PC-3 (cell line): ENCODE data around the gene SPOUT1. TPM values are rescaled to one million over a fixed set of nuclear protein-coding genes. Genes with fewer than 3 reads are reported as not detected.

Experiments used
- ATAC-seq: fragments of 200-7000 bp; cut with Tn5 transposase; 2 replicates; pipeline ENCODE4 v1.9.1; 2020; ENCODE audit warnings: mild to moderate bottlenecking, moderate library complexity
- BruUV-seq: library from RNA; stranded (reverse); fragments of 400-500 nt; replicated peaks from 2 replicates; lab custom pipeline; 2021; lab: Mats Ljungman, UMichigan
- CTCF ChIA-PET: fragments of 300-600 bp; sonication (Branson Sonifier 250); formaldehyde crosslinking; loops from one replicate; lab custom pipeline; 2022; ENCODE audit warnings: antibody characterized with exemption; lab: Charles Lee
- POLR2A ChIA-PET: fragments of 300-600 bp; sonication (Branson Sonifier 250); formaldehyde crosslinking; loops from one replicate; lab custom pipeline; 2022; ENCODE audit warnings: antibody characterized with exemption; ENCODE audit not compliant: unreplicated experiment; lab: Charles Lee
- DNase-seq: peaks from one replicate; pipeline ENCODE4 v3.0.0-alpha.2; 2015
- H2AFZ ChIP-seq: fragments of 300-600 bp; sonication (generic); 2 replicates; pipeline ENCODE4 v1.6.0; 2016; ENCODE audit warnings: antibody characterized with exemption, low read length
- H3F3A ChIP-seq: fragments of 300-600 bp; sonication (generic); one replicate; pipeline ENCODE4 v1.6.0; 2017; ENCODE audit warnings: antibody characterized with exemption, low read length, control low read depth, mild to moderate bottlenecking; ENCODE audit not compliant: unreplicated experiment
- H3K27ac ChIP-seq: fragments of 300-600 bp; sonication (generic); 2 replicates; pipeline ENCODE4 v1.5.1; 2016; ENCODE audit warnings: mild to moderate bottlenecking, low read length
- H3K27me3 ChIP-seq: fragments of 300-600 bp; sonication (generic); 2 replicates; pipeline ENCODE4 v1.6.1; 2016; ENCODE audit warnings: low read length, mixed read lengths
- H3K36me3 ChIP-seq: fragments of 300-600 bp; sonication (generic); 2 replicates; pipeline ENCODE4 v1.6.1; 2016; ENCODE audit warnings: low read depth, mixed run types, low read length, mixed read lengths
- H3K4me1 ChIP-seq: fragments of 300-600 bp; sonication (generic); 2 replicates; pipeline ENCODE4 v1.5.1; 2016; ENCODE audit warnings: low read length; ENCODE audit not compliant: insufficient read depth
- H3K4me2 ChIP-seq: fragments of 300-600 bp; sonication (generic); 2 replicates; pipeline ENCODE4 v1.6.0; 2016; ENCODE audit warnings: low read length
- H3K4me3 ChIP-seq: fragments of 300-600 bp; sonication (generic); 2 replicates; pipeline ENCODE4 v1.5.1; 2016; ENCODE audit warnings: mild to moderate bottlenecking, low read length, mixed read lengths
- H3K79me2 ChIP-seq: fragments of 300-600 bp; sonication (generic); 2 replicates; pipeline ENCODE4 v1.6.1; 2017; ENCODE audit warnings: low read length, mixed read lengths
- H3K9ac ChIP-seq: fragments of 300-600 bp; sonication (generic); 2 replicates; pipeline ENCODE4 v1.6.0; 2016; ENCODE audit warnings: mild to moderate bottlenecking, low read length
- H3K9me2 ChIP-seq: fragments of 300-600 bp; sonication (generic); replicated peaks from 2 replicates; pipeline ENCODE4 v1.6.1; 2016; ENCODE audit warnings: mixed run types, low read length, mixed read lengths
- H3K9me3 ChIP-seq: fragments of 300-600 bp; sonication (generic); 2 replicates; pipeline ENCODE4 v1.6.1; 2016; ENCODE audit warnings: low read length, mixed read lengths
- H4K20me1 ChIP-seq: fragments of 300-600 bp; sonication (generic); 2 replicates; pipeline ENCODE4 v1.6.1; 2016; ENCODE audit warnings: low read length, mixed read lengths
- EZH2 ChIP-seq: fragments of 300-600 bp; sonication (generic); IDR thresholded peaks from one replicate; pipeline ENCODE4 v1.6.1; 2017; ENCODE audit warnings: antibody characterized with exemption, mild to moderate bottlenecking, low read length; ENCODE audit not compliant: unreplicated experiment
- EZH2phosphoT487 ChIP-seq: fragments of 300-600 bp; sonication (generic); IDR thresholded peaks from 2 replicates; pipeline ENCODE4 v1.6.1; 2018; ENCODE audit warnings: mild to moderate bottlenecking, antibody characterized with exemption, low read length, borderline replicate concordance
- intact Hi-C: fragments of 100-400 bp; cut with micrococcal nuclease; formaldehyde crosslinking; loops from 2 replicates; pipeline ENCODE4 v1.9.0; 2023
- total RNA-seq: library from RNA; depleted of rRNA; stranded (reverse); fragments of >200 nt; gene quantifications from 2 replicates; pipeline ENCODE4 v1.2.3, GENCODE V29; 2014
- TF ChIP-seq, protein P1 (sequence below): fragments of 300-600 bp; sonication (generic); conservative IDR thresholded peaks from 2 replicates; pipeline ENCODE4 v1.5.1; 2017; ENCODE audit warnings: antibody characterized with exemption, low read depth, mild to moderate bottlenecking, low read length

The SPOUT1 gene
- total RNA-seq, 1 experiment from 2014 or later, result 27.2 TPM

DNA sequence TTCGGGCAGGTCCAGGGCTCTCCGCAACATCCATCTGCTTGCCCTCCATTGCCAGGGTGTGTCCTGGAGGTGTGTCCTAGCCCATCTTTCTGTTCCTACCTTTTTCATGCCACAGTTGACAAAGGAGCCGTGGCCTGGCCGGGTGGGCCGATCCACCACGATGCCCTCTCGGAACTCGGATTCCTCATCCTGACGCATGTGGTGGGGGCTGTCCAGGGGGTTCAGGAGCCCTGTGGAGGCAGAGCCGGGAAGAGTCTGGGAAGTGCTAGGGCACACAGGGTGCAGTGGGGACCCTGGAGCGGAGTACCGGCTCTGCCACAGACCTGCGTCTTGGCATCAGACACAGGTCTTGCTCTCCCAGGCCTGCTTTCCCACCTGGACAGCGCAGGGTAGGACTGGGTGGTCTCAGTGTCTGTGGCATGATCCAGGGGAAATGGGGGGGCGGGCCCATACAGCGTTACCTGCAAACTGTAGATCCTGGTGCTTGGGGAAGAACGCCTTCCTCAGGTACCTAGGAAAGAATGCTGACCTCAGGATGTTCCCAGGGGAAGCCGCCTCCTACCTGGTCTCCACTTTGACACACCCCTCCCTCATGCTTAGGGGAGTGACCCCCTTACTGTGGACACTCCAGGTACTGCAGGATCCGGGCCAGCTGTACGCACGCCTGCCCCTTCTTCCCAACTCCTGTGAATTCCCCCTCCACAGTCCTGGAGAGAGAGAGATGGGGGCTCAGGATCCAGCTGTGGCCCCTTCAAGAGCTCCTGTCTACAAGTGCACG lies 3.5 kb downstream of the SPOUT1 start:
- Histone ChIP-seq H3K4me3 (no peak overlapping the region), H3K9me3 (no peaks in the 10 kb centered on the region), H3K4me1 (peaks cover 9% of the 10 kb centered on the region), H3K4me2 (no peak overlapping the region), H3K9ac (no peak overlapping the region), H2AFZ (no peak overlapping the region), H3K36me3 (peaks cover 9% of the 10 kb centered on the region; the same call in 1 of the 2 replicates), H3K27me3 (no peaks in the 10 kb centered on the region), H4K20me1 (no peaks in the 10 kb centered on the region), H3K27ac (no peak overlapping the region), H3F3A (no peaks in the 10 kb centered on the region), H3K9me2 (no peaks in the 10 kb centered on the region), H3K79me2 (peaks cover 17% of the 10 kb centered on the region)
- ChIA-PET CTCF (no interaction called here), POLR2A (no interaction called here)
- DNase-seq, result no peak
- intact Hi-C loops, result no loop called here
- TF ChIP-seq, protein P1, sequence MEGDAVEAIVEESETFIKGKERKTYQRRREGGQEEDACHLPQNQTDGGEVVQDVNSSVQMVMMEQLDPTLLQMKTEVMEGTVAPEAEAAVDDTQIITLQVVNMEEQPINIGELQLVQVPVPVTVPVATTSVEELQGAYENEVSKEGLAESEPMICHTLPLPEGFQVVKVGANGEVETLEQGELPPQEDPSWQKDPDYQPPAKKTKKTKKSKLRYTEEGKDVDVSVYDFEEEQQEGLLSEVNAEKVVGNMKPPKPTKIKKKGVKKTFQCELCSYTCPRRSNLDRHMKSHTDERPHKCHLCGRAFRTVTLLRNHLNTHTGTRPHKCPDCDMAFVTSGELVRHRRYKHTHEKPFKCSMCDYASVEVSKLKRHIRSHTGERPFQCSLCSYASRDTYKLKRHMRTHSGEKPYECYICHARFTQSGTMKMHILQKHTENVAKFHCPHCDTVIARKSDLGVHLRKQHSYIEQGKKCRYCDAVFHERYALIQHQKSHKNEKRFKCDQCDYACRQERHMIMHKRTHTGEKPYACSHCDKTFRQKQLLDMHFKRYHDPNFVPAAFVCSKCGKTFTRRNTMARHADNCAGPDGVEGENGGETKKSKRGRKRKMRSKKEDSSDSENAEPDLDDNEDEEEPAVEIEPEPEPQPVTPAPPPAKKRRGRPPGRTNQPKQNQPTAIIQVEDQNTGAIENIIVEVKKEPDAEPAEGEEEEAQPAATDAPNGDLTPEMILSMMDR, result no peak
- TF ChIP-seq EZH2 (no peak), EZH2phosphoT487 (no peak)
- no peak for ATAC-seq
- no TSS peak for BruUV-seq

DNA sequence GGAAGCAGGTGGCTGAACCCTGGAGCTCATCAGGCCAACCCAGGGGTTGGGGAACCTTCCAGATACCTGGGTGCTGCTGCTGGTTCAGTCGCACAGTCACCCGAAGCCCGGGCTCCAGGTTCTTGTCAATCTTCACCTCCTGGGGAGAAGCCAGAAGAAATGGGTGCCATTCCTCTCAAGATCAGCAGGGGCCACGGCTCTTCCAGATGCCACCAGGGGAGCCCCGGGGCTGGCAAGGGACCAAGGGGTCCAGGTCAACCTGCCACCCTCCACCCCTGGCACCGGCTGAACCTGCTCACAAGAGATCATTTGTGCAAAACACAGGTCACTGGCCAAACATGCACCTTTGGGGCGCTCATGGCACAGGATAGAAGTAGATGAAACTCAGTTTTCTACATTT lies 4.7 kb downstream of the SPOUT1 start:
- ATAC-seq (no peak), DNase-seq (no peak)
- H3K27ac ChIP-seq, result no peak overlapping the region
- H3K4me1 ChIP-seq, result peaks cover 6% of the 10 kb centered on the region
- peaks cover 9% of the 10 kb centered on the region; the same call in 1 of the 2 replicates for H3K36me3 ChIP-seq
- CTCF ChIA-PET, result no interaction called here
- no peaks in the 10 kb centered on the region for H3K9me2 ChIP-seq
- H3F3A ChIP-seq, result no peaks in the 10 kb centered on the region
- intact Hi-C loops, result no loop called here
- no peaks in the 10 kb centered on the region for H4K20me1 ChIP-seq
- POLR2A ChIA-PET, result no interaction called here
- H3K9ac ChIP-seq, result no peak overlapping the region
- H2AFZ ChIP-seq, result no peak overlapping the region
- no TSS peak for BruUV-seq
- H3K9me3 ChIP-seq, result no peaks in the 10 kb centered on the region
- H3K4me3 ChIP-seq, result no peak overlapping the region
- TF ChIP-seq EZH2 (no peak), EZH2phosphoT487 (no peak)
- TF ChIP-seq, protein P1, result no peak
- no peaks in the 10 kb centered on the region for H3K27me3 ChIP-seq
- no peak overlapping the region for H3K4me2 ChIP-seq
- H3K79me2 ChIP-seq, result peaks cover 20% of the 10 kb centered on the region

DNA sequence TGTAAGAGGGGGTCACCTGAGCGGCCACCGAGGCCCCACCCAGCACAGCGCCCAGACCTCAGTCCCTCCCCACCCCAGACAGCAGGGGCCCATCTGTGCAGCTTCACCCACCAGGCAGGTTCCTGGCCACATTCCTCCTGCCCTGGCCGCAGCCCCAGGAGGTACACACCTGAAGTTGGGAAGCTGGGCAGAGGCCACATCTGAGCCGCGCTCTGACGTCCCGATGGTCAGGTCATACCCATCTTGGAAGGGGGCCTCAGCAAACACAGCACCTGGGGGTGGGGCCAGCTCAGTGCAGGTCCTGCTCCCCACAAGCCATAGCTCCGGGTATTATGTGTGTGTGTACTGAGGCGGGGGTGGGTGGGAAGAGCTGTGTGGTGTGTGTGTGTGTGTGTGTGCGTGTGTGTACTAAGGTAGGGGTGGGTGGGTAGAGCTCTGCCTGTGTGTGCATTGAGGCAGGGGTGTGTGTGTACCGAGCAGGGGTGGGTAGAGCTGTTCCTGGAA lies 5.6 kb downstream of the SPOUT1 start:
- no peak overlapping the region for H2AFZ ChIP-seq
- H4K20me1 ChIP-seq, result no peaks in the 10 kb centered on the region
- intact Hi-C loops, result no loop called here
- DNase-seq, result no peak
- H3K9ac ChIP-seq, result no peak overlapping the region
- ChIA-PET POLR2A (interaction anchor here (0.6 kb wide), 1 partner anchor 658 kb away, joined by 43 read pairs; no protein-coding TSS in a partner anchor), CTCF (interaction anchor here (0.5 kb wide), 1 partner anchor 28 kb away, joined by 3 read pairs; no protein-coding TSS in a partner anchor)
- BruUV-seq, result no TSS peak
- H3K9me2 ChIP-seq, result no peaks in the 10 kb centered on the region
- H3K4me2 ChIP-seq, result no peak overlapping the region
- peaks cover 10% of the 10 kb centered on the region for H3K4me1 ChIP-seq
- H3K36me3 ChIP-seq, result peaks cover 9% of the 10 kb centered on the region; the same call in 1 of the 2 replicates
- no peak overlapping the region for H3K27ac ChIP-seq
- H3K79me2 ChIP-seq, result peaks cover 22% of the 10 kb centered on the region
- no peaks in the 10 kb centered on the region for H3K9me3 ChIP-seq
- no peaks in the 10 kb centered on the region for H3F3A ChIP-seq
- no peak overlapping the region for H3K4me3 ChIP-seq
- ATAC-seq, result no peak
- no peak for TF ChIP-seq EZH2
- TF ChIP-seq, protein P1, result no peak
- TF ChIP-seq EZH2phosphoT487, result no peak
- H3K27me3 ChIP-seq, result no peaks in the 10 kb centered on the region
